ENCODE results near the gene HHIP.
A peak's percentile ranks its signal among the peaks of the same experiment; 100 is the strongest.
"Not testable (repeated sequence)": the region's sequence is repeated elsewhere in the genome, so short reads cannot be mapped to it uniquely, and the experiment has no call there.

Gene HHIP

DNA sequence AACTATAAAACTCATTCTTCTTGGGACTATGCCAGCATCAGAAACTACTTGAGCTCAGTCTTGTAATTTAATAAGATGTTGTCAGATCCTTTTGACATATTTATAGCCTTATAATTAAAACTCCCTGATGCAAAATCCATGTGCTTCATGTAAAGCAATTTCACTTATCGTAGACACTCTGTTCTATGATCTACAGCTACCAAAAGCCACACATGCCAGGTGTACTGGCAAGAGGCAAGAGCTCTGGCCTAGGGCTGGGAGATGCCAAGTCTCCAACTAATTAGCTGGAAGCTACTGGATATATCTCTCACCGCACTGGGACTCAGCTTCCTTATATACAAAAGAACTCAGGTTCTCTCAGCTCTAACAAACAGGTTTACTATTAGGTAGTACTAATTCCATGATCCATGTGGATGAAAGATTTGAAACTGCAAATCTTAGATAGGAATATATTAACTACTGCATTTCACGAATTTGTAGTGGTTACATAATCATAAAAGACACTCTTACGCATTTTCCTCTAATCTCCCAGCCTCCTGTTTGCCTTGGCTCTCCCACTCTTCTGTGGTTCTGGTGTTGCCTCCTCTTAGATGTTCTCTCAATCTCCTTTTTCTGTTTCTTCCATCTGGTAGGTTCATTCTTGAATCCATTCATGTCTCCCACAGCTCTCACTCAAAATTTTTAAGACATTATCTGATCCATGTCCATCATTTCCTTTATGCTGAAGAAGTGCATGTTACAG is 103.0 kb downstream of the HHIP start:
- DNase-seq (ENCODE audit: low spot score) = no peak

DNA sequence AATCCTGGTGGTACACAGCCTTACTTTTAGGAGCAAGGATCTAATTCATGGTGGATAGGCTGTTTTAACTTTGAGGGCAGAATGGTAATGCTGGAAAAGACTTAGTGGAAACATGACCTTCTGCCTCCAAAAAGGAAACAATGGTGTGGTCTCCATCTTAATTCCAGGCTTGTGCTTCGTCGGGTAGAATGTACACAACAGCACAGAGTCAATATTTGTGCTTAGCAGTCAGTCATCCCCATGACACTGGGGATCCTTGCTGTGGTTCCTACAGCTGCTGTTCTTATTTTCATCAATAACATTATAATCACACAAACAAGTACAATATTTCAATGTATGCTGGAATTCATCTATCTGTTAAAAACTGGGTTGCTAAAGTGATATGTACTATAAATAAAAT is 104.4 kb downstream of the HHIP start:
- DNase-seq (ENCODE audit: low spot score) = no peak

DNA sequence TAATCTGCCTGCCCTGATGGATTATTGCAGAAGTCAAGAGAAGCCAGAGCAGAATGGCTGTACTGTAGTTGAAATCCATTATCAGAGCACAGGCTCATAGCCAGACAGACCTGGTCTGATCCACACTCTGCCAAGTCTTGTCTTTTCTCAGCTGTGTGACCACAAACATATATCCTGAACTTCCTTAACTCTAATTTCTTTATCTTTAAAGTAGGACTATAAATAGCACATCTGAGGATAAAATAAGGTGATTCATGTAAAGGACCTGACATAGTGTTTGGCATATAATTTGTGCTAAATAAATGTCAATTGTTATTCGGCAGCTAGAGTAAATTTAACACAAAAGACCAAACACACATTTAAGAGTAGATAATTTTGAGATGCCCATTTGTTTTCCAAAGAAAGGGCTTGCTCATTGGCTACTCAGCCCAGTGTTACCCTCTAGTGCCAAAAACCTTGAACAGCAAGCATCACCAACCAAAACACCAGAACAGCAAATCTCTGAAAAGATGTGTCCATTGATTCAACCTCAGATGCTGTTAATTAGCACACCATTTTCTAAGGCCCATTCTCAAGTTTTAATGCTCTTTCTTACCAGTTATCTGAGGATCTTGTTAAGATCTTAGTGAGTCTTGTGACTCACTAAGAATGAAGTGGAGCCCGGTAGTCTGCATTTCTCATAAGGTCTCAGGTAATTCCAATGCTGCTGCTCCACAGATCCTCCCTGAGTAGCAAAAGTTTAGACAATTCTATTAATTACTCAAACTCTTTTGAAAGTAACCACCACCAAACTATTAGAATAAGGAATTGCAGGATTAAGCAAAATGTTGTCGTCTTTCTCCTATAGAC is 108.8 kb downstream of the HHIP start:
- no peak for DNase-seq (ENCODE audit: low spot score)

DNA sequence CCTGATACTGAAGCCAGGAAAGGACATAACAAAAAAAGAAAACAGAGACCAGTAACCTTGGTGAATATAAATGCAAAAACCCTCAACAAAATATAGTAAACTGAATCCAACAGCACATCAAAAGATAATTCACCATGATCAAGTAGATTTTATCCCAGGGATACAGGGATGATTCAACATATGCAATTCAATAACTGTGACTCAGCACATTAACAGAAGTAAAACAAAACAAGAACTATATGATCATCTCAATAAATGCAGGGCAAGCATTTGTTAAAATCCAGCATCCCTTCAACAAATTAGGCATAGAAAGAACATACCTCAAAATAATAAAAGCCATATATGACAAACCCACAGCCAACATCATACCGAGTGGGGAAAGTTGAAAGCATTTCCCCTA is 112.0 kb downstream of the HHIP start:
- DNase-seq (ENCODE audit: low spot score) = no peak

DNA sequence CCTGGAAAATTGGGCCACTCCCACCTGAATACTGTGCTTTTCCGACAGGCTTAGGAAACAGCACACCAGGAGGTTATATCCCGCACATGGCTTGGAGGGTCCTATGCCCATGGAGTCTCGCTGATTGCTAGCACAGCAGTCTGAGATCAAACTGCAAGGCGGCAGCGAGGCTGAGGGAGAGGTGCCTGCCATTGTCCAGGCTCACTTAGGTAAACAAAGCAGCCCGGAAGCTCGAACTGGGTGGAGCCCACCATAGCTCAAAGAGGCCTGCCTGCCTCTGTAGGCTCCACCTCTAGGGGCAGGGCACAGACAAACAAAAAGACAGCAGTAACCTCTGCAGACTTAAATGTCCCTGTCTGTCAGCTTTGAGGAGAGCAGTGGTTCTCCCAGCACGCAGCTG is 122.9 kb downstream of the HHIP start:
- not testable (repeated sequence) for DNase-seq (ENCODE audit: low spot score)

DNA sequence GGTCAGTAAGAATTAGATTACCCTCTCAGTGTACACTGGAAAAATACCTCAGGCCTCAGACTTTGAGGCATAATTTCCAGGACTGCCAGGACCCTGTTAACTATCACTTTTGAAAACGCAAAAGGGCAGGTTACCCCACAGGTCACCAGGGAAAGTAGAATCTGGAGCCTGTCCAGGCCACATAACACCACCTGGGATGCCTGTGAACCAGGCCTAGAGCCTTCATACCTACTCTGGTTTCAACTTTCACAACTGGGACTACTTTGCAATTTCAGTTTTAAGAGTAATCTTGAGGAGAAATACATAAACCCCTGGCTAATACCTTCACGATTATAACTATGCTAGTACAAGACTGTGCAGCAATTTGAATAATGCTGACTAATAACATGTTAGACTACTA is 132.4 kb downstream of the HHIP start:
- no peak for DNase-seq (ENCODE audit: low spot score)

DNA sequence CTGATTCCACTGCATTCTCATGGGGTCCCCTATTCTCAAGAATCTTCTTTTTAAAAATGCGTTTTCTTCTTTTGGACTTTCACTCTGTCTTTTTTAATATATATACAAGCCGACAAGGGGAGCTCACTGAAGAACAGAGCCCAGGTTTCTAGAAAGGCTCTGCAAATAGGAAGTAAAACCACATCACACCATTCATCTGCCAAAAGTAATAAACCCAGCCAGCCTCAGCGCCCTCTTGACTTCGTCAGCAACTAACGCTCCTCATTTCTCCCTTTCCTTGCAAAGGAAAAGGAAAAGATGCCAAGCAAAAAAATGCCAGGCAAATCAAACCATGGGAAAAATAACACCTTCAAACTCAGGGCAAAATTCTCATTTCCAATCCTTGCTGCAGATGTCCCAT is 136.4 kb downstream of the HHIP start:
- DNase-seq (ENCODE audit: low spot score) = no peak

DNA sequence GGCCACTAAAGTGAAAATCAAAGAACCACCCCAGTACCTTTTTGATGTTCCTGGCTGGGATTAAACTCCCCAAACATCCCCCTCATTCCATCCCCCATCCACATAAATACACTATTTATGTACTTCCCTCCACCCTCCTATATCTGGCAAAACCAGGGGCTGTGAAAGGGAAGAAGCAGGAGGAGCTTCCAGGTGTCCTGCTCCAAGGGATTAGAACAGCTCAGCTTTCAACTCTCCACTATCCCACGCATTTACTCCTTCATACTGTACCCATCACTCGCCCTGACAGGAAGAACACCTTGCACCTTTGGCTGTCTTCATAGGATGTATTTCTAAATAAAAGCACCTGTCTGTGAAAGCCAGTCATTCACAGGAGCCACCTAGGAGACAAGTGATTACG is 140.0 kb downstream of the HHIP start:
- DNase-seq (ENCODE audit: low spot score) = no peak

DNA sequence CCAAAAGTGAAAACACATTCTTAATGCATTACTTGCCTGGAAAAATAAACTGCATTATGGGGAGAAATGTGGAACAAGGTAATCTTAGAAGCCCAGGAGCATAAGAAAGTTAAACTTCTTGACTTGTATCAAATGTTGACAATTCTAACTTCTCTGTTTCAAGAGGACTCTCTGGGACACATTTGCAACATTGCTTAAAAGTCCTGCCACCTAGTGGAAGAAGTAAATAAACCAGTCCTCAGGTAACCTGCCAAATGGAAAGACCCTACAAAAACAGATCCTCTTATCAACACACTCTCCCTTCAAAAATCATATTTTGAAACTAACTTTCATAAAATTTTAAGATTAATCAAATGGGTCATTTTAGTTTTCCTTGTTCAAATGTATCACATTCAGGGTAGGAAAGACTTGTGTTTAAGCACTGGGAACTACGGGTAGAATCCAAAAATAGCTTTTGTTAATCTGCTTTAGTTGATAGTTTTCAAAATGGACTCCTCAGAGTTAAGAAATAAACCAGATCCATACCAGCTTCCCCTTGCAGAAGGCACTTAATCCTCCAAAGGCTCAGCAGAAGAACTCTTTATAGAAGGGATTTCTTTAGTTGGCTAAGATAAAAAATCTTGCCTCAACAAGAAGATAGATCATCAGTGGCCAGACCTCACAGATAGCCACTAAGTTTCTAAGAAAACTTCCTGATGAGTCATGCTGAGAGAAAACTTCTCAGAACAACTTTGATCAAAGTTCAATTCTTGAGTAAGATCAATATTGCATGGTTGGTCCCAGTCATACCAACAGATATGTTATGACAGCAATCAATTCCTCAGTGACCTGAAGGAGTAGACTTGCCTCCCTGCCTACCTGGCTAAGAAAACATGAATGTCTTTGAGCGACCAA is 141.7 kb downstream of the HHIP start:
- DNase-seq (ENCODE audit: low spot score) = peak; percentile 18

DNA sequence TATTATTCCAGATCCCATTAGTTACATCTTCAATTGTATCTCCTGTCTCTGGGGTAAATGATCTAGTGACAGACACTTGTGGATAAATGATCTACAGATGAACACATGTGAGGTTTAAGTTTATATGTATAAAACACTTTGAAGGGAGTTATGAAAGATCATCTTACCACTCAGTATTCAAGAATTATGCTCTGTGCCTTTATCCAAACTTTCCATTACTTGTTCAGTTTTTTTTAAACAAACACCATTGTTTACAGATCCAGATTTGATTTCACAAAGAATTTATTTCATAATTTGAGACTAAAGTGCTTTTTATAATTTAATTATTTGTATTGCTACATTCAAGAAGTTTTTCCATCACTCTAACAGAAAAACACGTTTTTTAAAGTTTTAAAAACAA is 142.5 kb downstream of the HHIP start:
- no peak for DNase-seq (ENCODE audit: low spot score)

DNA sequence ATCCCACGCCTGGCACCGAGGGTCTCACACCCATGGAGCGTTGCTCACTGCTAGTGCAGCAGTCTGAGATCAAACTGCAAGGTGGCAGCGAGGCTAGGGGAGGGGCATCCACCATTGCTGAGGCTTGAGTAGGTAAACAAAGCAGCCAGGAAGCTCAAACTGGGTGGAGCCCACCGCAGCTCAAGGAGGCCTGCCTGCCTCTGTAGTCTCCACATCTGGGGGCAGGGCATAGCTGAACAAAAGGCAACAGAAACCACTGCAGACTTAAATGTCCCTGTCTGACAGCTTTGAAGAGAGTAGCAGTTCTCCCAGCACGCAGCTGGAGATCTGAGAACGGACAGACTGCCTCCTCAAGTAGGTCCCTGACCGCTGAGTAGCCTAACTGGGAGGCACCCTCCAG is 146.0 kb downstream of the HHIP start:
- not testable (repeated sequence) for DNase-seq (ENCODE audit: low spot score)

Measured in activated CD4-positive, alpha-beta T cell treated with anti-CD3 and anti-CD28 coated beads, Interleukin-2, Interleukin-4, amounts not matched to agents 100 ng/mL and 50 ng/mL, durations not matched to agents 16 hours and 8 hours (primary cell).